ENCODE data around the gene ANO6.
"Not testable (repeated sequence)": the region's sequence is repeated elsewhere in the genome, so short reads cannot be mapped to it uniquely, and the experiment has no call there.

The ANO6 gene

GRCh38 chr12:45351921-45352670, 136.2 kb downstream of the ANO6 start:
- DNase-seq = no peak

- no peak for DNase-seq
These were observed 138.0 kb downstream of the ANO6 start for GRCh38 chr12:45353944-45354343.

GRCh38 chr12:45354399-45354798, 138.5 kb downstream of the ANO6 start:
- no peak for DNase-seq

- no peak for DNase-seq
These were observed 139.8 kb downstream of the ANO6 start for GRCh38 chr12:45355730-45356129.

GRCh38 chr12:45356822-45357538, 141.1 kb downstream of the ANO6 start:
- DNase-seq = no peak

- DNase-seq = no peak
These were observed 141.9 kb downstream of the ANO6 start for GRCh38 chr12:45357539-45358417.

- no peak for DNase-seq
These were observed 146.4 kb downstream of the ANO6 start for GRCh38 chr12:45362291-45362690.

- no peak for DNase-seq
These were observed 148.0 kb downstream of the ANO6 start for GRCh38 chr12:45363903-45364302.

GRCh38 chr12:45368841-45369489, 153.1 kb downstream of the ANO6 start:
- DNase-seq = no peak

- DNase-seq = no peak
These were observed 161.9 kb downstream of the ANO6 start for GRCh38 chr12:45377815-45378214.

GRCh38 chr12:45379261-45379660, 163.4 kb downstream of the ANO6 start:
- DNase-seq = no peak

GRCh38 chr12:45381351-45381750, 165.5 kb downstream of the ANO6 start:
- no peak for DNase-seq

- no peak for DNase-seq
These were observed 172.7 kb downstream of the ANO6 start for GRCh38 chr12:45388545-45388944.

- no peak for DNase-seq
These were observed 173.5 kb downstream of the ANO6 start for GRCh38 chr12:45389426-45389825.

GRCh38 chr12:45397499-45397898, 181.6 kb downstream of the ANO6 start:
- not testable (repeated sequence) for DNase-seq

- DNase-seq = no peak
These were observed 182.7 kb downstream of the ANO6 start for GRCh38 chr12:45398552-45398951.

- DNase-seq = no peak
These were observed 185.1 kb downstream of the ANO6 start for GRCh38 chr12:45400991-45401390.

- DNase-seq = no peak
These were observed 186.4 kb downstream of the ANO6 start for GRCh38 chr12:45402288-45402687.

- no peak for DNase-seq
These were observed 191.3 kb downstream of the ANO6 start for GRCh38 chr12:45406988-45407850.

GRCh38 chr12:45407981-45408728, 192.3 kb downstream of the ANO6 start:
- no peak for DNase-seq

GRCh38 chr12:45408729-45409114, 192.8 kb downstream of the ANO6 start:
- no peak for DNase-seq

All from central memory CD4-positive, alpha-beta T cell (primary cell).